NK-92 (cell line): ENCODE measurements around the gene PEAK1.
"Not testable (repeated sequence)": the region's sequence is repeated elsewhere in the genome, so short reads cannot be mapped to it uniquely, and the experiment has no call there.

ENCODE experiments used
- DNase-seq: peaks from one replicate; lab custom pipeline; 2025; ENCODE audit not compliant: unreplicated experiment; lab: John Stamatoyannopoulos, UW

PEAK1 gene

GRCh38 chr15:77426377-77426776 lies 6.5 kb upstream of the PEAK1 start:
- no peak for DNase-seq

GRCh38 chr15:77425104-77425503 lies 5.2 kb upstream of the PEAK1 start:
- DNase-seq: no peak

GRCh38 chr15:77421370-77421700 lies 1.4 kb upstream of the PEAK1 start:
- no peak for DNase-seq

GRCh38 chr15:77420610-77421369 lies 886 bp upstream of the PEAK1 start, which contains the start of gene HMG20A:
Gene HMG20A, plus strand, starts transcription at chr15:77420888. Its CDS starts 37,520 bp downstream, at chr15:77458408.
- DNase-seq: no peak

GRCh38 chr15:77418966-77419835 lies 703 bp downstream of the PEAK1 start:
- DNase-seq: no peak

GRCh38 chr15:77418391-77418965 lies 1.4 kb downstream of the PEAK1 start:
- no peak for DNase-seq

- DNase-seq: no peak
Observed at GRCh38 chr15:77417602-77418001, 2.3 kb downstream of the PEAK1 start.

- DNase-seq: no peak
Observed at GRCh38 chr15:77416954-77417353, 3.0 kb downstream of the PEAK1 start.

GRCh38 chr15:77416148-77416455 lies 3.8 kb downstream of the PEAK1 start:
- DNase-seq: no peak

GRCh38 chr15:77415450-77416147 lies 4.3 kb downstream of the PEAK1 start:
- no peak for DNase-seq

GRCh38 chr15:77414789-77415442 lies 5.0 kb downstream of the PEAK1 start:
- DNase-seq: no peak

GRCh38 chr15:77413699-77414349 lies 6.1 kb downstream of the PEAK1 start:
- DNase-seq: no peak

- DNase-seq: no peak
Observed at GRCh38 chr15:77412972-77413698, 6.8 kb downstream of the PEAK1 start.

GRCh38 chr15:77411619-77411976 lies 8.3 kb downstream of the PEAK1 start:
- DNase-seq: no peak

- no peak for DNase-seq
Observed at GRCh38 chr15:77410701-77411618, 8.9 kb downstream of the PEAK1 start.

GRCh38 chr15:77410157-77410500 lies 9.8 kb downstream of the PEAK1 start:
- DNase-seq: not testable (repeated sequence)

- DNase-seq: no peak
Observed at GRCh38 chr15:77409259-77410156, 10.4 kb downstream of the PEAK1 start.

- DNase-seq: no peak
Observed at GRCh38 chr15:77406846-77407245, 13.1 kb downstream of the PEAK1 start.
